AG09319 (cell line): Measurements from ENCODE around the gene FBXL20.
A peak's percentile ranks its signal among the peaks of the same experiment; 100 is the strongest.
"Not testable (repeated sequence)": the region's sequence is repeated elsewhere in the genome, so short reads cannot be mapped to it uniquely, and the experiment has no call there.

Source experiments
- DNase-seq: peaks from one replicate; pipeline ENCODE4 v3.0.0-alpha.2; 2010; ENCODE audit warnings: low read depth; ENCODE audit errors: extremely low read depth
- CTCF ChIP-seq: IDR thresholded peaks from 2 replicates; pipeline ENCODE4 v1.5.1; 2011; ENCODE audit warnings: low read depth, mild to moderate bottlenecking, inconsistent platforms, low read length, moderate library complexity

Gene FBXL20

GRCh38 chr17:39401412-39402243, at the start of gene FBXL20:
TSS of gene FBXL20 (minus strand) at chr17:39401626. CDS start at chr17:39401402, 224 bp downstream.
- TF ChIP-seq CTCF: no peak

GRCh38 chr17:39450847-39451581, 49.6 kb upstream of the FBXL20 start, which contains the start of gene MED1:
TSS of gene MED1 (minus strand) at chr17:39451263. CDS start at chr17:39451062, 201 bp downstream.
- DNase-seq: peak; percentile 96
- TF ChIP-seq CTCF: no peak

More at GRCh38 chr17:39401412-39402243, at the start of gene FBXL20:
- DNase-seq: peak; percentile 66

GRCh38 chr17:39450051-39450450, 48.6 kb upstream of the FBXL20 start:
- no peak for DNase-seq
- TF ChIP-seq CTCF: no peak

- no peak for DNase-seq
- no peak for TF ChIP-seq CTCF
These were observed 46.1 kb upstream of the FBXL20 start for GRCh38 chr17:39447561-39447960.

- no peak for DNase-seq
- TF ChIP-seq CTCF: no peak
These were observed 41.9 kb upstream of the FBXL20 start for GRCh38 chr17:39443326-39443725.

GRCh38 chr17:39439868-39440267, 38.4 kb upstream of the FBXL20 start:
- not testable (repeated sequence) for DNase-seq

GRCh38 chr17:39429600-39429999, 28.2 kb upstream of the FBXL20 start:
- TF ChIP-seq CTCF: no peak
- no peak for DNase-seq
